LNCAP (cell line): ENCODE measurements around the gene NFATC3.

ENCODE experiments used
- TF ChIP-seq, protein P1 (sequence below): fragments of 450-650 bp; IDR thresholded peaks from 2 replicates; pipeline ENCODE4 v1.5.1; 2017; ENCODE audit warnings: mild to moderate bottlenecking

NFATC3 gene

DNA sequence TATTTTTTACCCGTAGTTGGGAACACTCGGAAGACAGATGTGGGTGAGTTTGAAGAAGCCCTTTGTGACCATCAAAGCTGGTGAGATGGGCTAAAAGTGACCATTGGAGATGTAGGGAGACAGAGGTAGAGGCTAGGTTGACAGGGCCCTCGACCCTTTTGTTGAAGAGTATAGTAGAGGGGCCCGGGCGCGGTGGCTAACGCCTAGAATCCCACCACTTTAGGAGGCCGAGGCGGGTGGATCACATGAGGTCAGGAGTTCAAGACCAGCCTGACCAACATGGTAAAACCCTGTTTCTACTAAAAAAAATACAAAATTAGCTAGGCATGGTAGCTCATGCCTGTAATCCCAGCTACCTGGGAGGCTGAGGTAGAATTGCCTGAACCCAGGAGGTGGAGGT, 16.2 kb upstream of the NFATC3 start:
- TF ChIP-seq, protein P1, sequence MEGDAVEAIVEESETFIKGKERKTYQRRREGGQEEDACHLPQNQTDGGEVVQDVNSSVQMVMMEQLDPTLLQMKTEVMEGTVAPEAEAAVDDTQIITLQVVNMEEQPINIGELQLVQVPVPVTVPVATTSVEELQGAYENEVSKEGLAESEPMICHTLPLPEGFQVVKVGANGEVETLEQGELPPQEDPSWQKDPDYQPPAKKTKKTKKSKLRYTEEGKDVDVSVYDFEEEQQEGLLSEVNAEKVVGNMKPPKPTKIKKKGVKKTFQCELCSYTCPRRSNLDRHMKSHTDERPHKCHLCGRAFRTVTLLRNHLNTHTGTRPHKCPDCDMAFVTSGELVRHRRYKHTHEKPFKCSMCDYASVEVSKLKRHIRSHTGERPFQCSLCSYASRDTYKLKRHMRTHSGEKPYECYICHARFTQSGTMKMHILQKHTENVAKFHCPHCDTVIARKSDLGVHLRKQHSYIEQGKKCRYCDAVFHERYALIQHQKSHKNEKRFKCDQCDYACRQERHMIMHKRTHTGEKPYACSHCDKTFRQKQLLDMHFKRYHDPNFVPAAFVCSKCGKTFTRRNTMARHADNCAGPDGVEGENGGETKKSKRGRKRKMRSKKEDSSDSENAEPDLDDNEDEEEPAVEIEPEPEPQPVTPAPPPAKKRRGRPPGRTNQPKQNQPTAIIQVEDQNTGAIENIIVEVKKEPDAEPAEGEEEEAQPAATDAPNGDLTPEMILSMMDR = no peak

GRCh38 chr16:68069511-68070248, 15.5 kb upstream of the NFATC3 start:
- TF ChIP-seq, protein P1 = no peak

DNA sequence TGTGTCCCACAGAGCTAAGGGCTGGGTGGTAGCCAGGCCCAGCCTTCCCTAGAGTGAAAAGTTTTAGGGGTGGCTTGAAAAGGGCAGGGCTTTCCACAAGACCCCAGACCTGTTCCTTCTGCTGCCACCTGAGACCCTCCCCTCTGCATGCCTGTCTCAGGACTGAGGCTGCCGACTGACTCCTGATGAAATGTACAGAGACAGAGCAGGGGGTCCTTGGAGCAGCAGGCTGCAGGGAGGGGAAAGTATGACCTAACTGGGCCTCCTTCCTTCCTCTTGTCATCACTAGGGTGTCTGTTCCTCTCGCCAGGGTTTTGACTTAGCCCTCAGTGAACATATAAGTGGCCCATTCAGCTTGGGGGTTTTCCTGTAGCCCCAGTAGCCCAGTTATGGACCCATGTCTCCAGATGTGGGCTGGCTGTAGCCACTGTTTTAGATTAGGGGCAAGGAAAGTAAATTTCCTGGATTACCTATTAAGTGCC, 14.9 kb upstream of the NFATC3 start:
- TF ChIP-seq, protein P1 = no peak

DNA sequence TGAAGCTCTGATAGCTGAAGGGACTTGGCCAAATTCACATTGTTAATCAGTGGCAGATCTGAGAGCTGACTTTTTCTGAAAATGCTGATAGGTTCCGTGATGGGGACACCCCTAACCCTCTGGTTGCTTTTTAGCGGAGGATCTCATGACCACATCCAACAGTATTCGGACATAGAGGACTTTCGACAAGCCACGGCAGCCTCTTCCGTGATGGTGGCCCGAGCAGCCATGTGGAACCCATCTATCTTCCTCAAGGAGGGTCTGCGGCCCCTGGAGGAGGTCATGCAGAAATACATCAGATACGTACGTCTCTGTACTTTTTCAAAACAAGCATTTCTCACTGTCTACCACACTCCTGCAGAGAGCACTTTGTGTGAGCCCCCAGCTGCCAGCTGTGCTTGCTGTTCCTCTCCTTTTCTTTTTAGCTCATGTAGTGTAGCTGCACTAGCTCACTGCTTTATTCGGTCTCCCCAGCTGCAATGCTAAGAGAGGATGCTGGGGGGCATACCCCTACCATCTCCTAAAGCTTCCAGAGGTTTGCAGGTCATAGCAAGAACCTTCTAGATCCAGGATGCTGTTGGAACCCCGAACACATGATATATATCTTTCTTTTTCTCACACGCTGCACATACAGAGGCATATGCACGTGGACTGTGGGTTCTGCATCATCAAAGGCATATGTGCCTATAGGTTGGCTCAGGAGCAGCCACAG, 14.2 kb upstream of the NFATC3 start:
- TF ChIP-seq, protein P1 = no peak

DNA sequence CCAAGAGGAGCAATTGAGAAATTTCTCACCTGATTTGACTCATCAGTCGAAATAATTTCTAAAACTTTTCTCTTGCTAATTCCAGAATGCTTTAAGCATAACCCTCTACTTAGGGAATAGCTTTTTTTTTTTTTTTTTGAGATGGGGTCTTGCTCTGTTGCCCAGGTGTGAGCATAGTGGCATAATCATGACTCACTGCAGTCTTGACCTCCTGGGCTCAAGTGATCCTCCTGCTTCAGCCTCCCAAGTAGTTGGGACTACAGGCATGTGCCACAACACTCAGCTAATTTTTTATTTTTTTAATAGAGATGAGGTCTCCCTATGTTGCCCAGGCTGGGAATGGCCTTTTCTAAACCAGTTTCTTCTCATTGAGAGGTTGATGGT, 13.7 kb upstream of the NFATC3 start:
- TF ChIP-seq, protein P1 = no peak

- TF ChIP-seq, protein P1 = no peak
Observed at GRCh38 chr16:68072038-68072695, 13.0 kb upstream of the NFATC3 start.

DNA sequence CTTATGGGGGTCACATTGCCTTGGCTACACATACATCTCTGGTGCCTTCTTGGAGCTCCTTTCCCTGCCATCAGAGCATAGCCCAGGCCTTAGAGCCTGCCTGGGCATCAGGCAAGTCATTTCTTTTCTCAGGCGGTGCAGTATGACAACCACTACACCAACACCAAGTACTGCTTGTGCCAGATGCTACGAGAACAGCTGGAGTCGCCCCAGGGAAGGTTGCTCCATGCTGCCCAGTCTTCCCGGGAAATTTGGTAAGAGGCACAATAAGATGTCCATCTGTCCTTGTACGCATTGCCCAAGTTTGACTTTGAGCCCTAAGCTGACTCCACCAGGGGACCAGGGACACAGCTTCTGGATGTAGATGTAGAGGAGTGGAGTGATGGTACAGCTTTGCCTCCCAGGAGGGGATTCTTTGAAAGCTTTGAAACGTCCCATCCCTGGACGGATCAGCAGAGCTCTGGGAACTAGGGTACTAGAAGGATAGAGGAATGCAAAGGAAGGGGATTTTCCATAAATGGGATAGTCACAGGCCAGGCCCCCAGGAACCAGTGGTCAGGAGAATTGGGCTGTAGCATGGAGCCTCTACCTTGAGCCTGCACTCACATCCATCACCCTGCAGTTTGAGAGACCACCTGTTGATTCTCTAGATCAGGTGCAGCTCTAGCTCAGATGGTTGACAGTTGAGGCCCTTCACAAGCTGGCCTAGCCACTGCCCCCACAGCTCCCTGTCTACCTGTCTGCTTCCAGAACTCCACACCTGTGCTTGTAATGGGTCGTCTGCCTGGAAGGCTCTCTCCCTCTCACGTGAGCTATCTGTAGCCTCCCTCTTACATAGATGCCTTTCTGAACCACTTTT, 11.0 kb upstream of the NFATC3 start:
- TF ChIP-seq, protein P1 = no peak
